Osteocyte (in vitro differentiated cells): ENCODE measurements around the gene MRPL27. TPM values are rescaled to one million over a fixed set of nuclear protein-coding genes. Genes with fewer than 3 reads are reported as not detected.

Source experiments
- DNase-seq: peaks from one replicate; pipeline ENCODE4 v3.0.0; 2021; ENCODE audit warnings: mixed read lengths; ENCODE audit not compliant: unreplicated experiment; ENCODE audit errors: extremely low spot score
- H3K27ac Mint-ChIP-seq: one replicate; pipeline ENCODE4 v1.8.0; 2021; ENCODE audit warnings: mild to moderate bottlenecking, mixed read lengths; ENCODE audit not compliant: unreplicated experiment
- H3K27me3 Mint-ChIP-seq: one replicate; pipeline ENCODE4 v1.8.0; 2021; ENCODE audit warnings: mixed read lengths; ENCODE audit not compliant: unreplicated experiment
- H3K36me3 Mint-ChIP-seq: one replicate; pipeline ENCODE4 v1.8.0; 2021; ENCODE audit warnings: mixed read lengths; ENCODE audit not compliant: unreplicated experiment
- H3K4me1 Mint-ChIP-seq: one replicate; pipeline ENCODE4 v1.8.0; 2021; ENCODE audit warnings: mixed read lengths; ENCODE audit not compliant: unreplicated experiment
- H3K4me3 Mint-ChIP-seq: one replicate; pipeline ENCODE4 v1.8.0; 2021; ENCODE audit warnings: mild to moderate bottlenecking, moderate library complexity, mixed read lengths; ENCODE audit not compliant: unreplicated experiment
- H3K9me3 Mint-ChIP-seq: one replicate; pipeline ENCODE4 v1.8.0; 2021; ENCODE audit warnings: mixed read lengths; ENCODE audit not compliant: unreplicated experiment
- CTCF ChIP-seq: fragments of 200-600 bp; sonication (generic); IDR thresholded peaks from 2 replicates; pipeline ENCODE4 v1.5.0; 2021; ENCODE audit warnings: antibody characterized with exemption, mild to moderate bottlenecking, moderate library complexity
- total RNA-seq: library from RNA; stranded (reverse); gene quantifications from 2 replicates; pipeline ENCODE4 v1.2.1, GENCODE V29; 2021

Gene MRPL27
- total RNA-seq, 1 donor from 2014 or later = 54.5 TPM

GRCh38 chr17:50370052-50370451 is 2.9 kb downstream of the MRPL27 start:
- Mint-ChIP-seq H3K27me3 (no peaks in the 10 kb centered on the region), H3K4me3 (no peak overlapping the region), H3K27ac (no peak overlapping the region), H3K36me3 (peaks cover 22% of the 10 kb centered on the region), H3K9me3 (no peaks in the 10 kb centered on the region), H3K4me1 (peaks cover 24% of the 10 kb centered on the region)
- TF ChIP-seq CTCF = no peak
- DNase-seq = no peak

GRCh38 chr17:50367401-50367800 is 5.6 kb downstream of the MRPL27 start:
- Mint-ChIP-seq H3K4me1 (peaks cover 20% of the 10 kb centered on the region), H3K9me3 (no peaks in the 10 kb centered on the region), H3K36me3 (peaks cover 22% of the 10 kb centered on the region), H3K27me3 (no peaks in the 10 kb centered on the region), H3K27ac (no peak overlapping the region), H3K4me3 (no peak overlapping the region)
- TF ChIP-seq CTCF = no peak
- DNase-seq = no peak

GRCh38 chr17:50365649-50366393 is 7.2 kb downstream of the MRPL27 start:
- H3K4me3 Mint-ChIP-seq = no peak overlapping the region
- H3K9me3 Mint-ChIP-seq = no peaks in the 10 kb centered on the region
- H3K27ac Mint-ChIP-seq = no peak overlapping the region
- peaks cover 15% of the 10 kb centered on the region for H3K4me1 Mint-ChIP-seq
- no peak for TF ChIP-seq CTCF
- no peaks in the 10 kb centered on the region for H3K27me3 Mint-ChIP-seq
- peaks cover 22% of the 10 kb centered on the region for H3K36me3 Mint-ChIP-seq
- DNase-seq = no peak

GRCh38 chr17:50365165-50365564 is 7.8 kb downstream of the MRPL27 start:
- no peak overlapping the region for H3K4me3 Mint-ChIP-seq

More at GRCh38 chr17:50365165-50365564, 7.8 kb downstream of the MRPL27 start:
- Mint-ChIP-seq H3K9me3 (no peaks in the 10 kb centered on the region), H3K4me1 (peaks cover 13% of the 10 kb centered on the region), H3K36me3 (peaks cover 19% of the 10 kb centered on the region), H3K27ac (no peak overlapping the region), H3K27me3 (no peaks in the 10 kb centered on the region)
- TF ChIP-seq CTCF = no peak
- no peak for DNase-seq
